COLO668 (cell line): ENCODE results near the gene ROR1.

ENCODE experiments used
- DNase-seq: peaks from one replicate; lab custom pipeline; 2025; ENCODE audit not compliant: unreplicated experiment; lab: John Stamatoyannopoulos, UW

The ROR1 gene

GRCh38 chr1:64046891-64047290 is 273.1 kb downstream of the ROR1 start:
- no peak for DNase-seq

GRCh38 chr1:64047549-64047996 is 273.8 kb downstream of the ROR1 start:
- no peak for DNase-seq

GRCh38 chr1:64049900-64050540 is 276.2 kb downstream of the ROR1 start:
- DNase-seq = no peak

GRCh38 chr1:64050601-64051000 is 276.8 kb downstream of the ROR1 start:
- no peak for DNase-seq

- no peak for DNase-seq
Observed at GRCh38 chr1:64051796-64052195, 278.0 kb downstream of the ROR1 start.

- DNase-seq = no peak
Observed at GRCh38 chr1:64052777-64053176, 279.0 kb downstream of the ROR1 start.

- no peak for DNase-seq
Observed at GRCh38 chr1:64055310-64055709, 281.5 kb downstream of the ROR1 start.

GRCh38 chr1:64059556-64059955 is 285.7 kb downstream of the ROR1 start:
- no peak for DNase-seq

GRCh38 chr1:64060611-64061302 is 286.9 kb downstream of the ROR1 start:
- no peak for DNase-seq

GRCh38 chr1:64061430-64062104 is 287.8 kb downstream of the ROR1 start:
- DNase-seq = no peak

- DNase-seq = no peak
Observed at GRCh38 chr1:64062529-64062928, 288.7 kb downstream of the ROR1 start.

- no peak for DNase-seq
Observed at GRCh38 chr1:64062941-64063581, 289.2 kb downstream of the ROR1 start.

- no peak for DNase-seq
Observed at GRCh38 chr1:64065571-64065970, 291.8 kb downstream of the ROR1 start.

- DNase-seq = peak; percentile 59
Observed at GRCh38 chr1:64072089-64072793, 298.4 kb downstream of the ROR1 start.

- no peak for DNase-seq
Observed at GRCh38 chr1:64073705-64074104, 299.9 kb downstream of the ROR1 start.

GRCh38 chr1:64074767-64075166 is 300.9 kb downstream of the ROR1 start:
- DNase-seq = no peak

GRCh38 chr1:64077281-64077940 is 303.6 kb downstream of the ROR1 start:
- DNase-seq = no peak

- DNase-seq = no peak
Observed at GRCh38 chr1:64080941-64081562, 307.2 kb downstream of the ROR1 start.

- no peak for DNase-seq
Observed at GRCh38 chr1:64082459-64082858, 308.6 kb downstream of the ROR1 start.

- DNase-seq = no peak
Observed at GRCh38 chr1:64084451-64084850, 310.6 kb downstream of the ROR1 start.
